HG02885 (cell line): Measurements from ENCODE around the gene SKIDA1.

Experiments
- ATAC-seq: cut with Tn5 transposase; IDR thresholded peaks from one replicate; pipeline ENCODE4 v1.9.1; 2021; ENCODE audit warnings: mild to moderate bottlenecking; ENCODE audit not compliant: unreplicated experiment, poor library complexity

The SKIDA1 gene

DNA sequence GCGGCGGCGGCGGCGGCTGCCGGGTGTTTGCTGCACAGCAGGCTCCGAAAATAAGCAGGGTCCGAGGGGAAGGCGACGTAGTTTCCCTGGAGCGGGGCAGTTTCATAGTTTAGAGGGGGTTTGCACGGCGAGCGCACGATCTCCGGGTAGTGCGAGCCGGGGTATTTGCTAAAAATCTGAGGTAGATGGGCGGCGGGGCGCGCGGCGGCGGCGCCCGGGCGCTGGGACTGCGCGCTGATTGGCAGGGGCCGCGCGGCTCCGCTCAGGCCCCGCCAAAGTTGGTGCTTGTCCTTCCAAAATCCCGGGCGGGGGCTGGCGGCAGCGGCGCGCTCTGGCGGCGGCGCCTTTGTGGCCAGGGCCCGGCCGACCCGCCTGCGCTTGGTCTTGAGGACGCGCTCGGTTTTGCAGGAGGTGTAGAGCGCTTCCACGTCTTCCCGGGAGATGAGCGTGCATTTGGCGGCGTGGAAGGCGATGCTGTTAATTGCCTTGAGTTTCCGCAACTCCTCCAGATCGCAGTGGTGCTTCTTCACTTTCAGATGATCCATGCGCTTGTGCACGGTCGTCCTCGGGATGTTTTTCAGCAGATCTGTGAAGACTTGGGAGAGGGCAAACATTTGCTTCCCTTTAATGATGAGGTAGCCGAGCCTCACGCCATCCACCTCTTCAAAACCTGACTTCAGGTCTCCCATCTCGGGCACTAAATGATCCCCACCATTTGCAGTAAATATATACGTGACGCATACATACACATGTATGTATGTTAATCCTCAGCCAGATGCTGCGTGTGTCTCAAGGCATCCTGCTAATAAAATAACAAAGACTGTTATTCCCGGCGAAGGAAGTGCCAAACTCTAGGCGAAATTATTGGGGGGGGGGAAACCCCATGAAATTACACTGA lies 8.1 kb downstream of the SKIDA1 start:
- ATAC-seq, result peak; percentile 73

DNA sequence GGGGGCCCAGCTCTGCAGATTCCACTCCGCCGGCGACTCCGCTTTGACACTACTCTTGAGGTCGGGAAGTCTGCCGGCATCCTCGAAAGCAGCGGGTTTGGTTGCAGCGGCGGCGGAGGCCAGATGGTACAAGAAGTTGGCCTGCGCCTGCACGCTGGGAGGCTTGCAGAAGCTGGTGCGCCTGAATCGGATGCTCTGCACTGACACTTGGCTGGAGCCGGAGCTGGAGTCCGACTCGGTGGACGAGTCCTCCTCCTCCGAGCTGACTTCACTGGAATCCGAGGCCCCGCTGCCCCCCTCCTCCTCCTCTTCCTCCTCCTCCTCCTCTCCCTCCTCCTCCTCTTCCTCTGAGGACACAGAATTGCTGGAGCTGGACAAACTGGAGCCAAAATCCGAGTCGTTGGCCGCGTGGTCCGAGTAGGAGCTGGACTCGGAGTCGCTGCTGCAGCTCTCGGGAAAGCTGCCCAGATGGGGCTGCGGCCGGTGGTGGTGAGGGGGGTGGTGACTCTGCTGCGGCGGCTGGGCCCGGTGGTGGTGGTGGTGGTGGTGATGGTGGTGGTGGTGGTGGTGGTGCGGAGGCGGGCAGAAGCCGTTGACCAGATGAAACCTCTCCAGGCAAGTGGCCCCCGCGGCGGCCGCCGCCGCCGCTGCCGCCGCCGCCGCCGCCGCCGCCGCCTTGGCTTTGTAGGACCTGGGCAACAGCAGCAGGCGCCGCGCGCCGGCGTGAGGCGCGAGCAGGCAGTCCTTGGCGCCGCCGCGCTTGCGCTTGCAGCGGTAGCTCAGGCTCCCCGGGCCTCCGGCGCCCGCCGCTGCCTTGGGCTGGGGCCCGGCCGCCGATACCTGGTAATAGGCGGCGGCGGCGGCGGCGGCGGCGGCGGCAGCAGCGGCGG lies 9.0 kb downstream of the SKIDA1 start:
- peak; percentile 78 for ATAC-seq

GRCh38 chr10:21515361-21516241 lies 9.9 kb downstream of the SKIDA1 start:
- no peak for ATAC-seq

- ATAC-seq, result no peak
These were observed 10.6 kb downstream of the SKIDA1 start for GRCh38 chr10:21514818-21515351.

- ATAC-seq, result no peak
These were observed 11.2 kb downstream of the SKIDA1 start for GRCh38 chr10:21514129-21514817.

DNA sequence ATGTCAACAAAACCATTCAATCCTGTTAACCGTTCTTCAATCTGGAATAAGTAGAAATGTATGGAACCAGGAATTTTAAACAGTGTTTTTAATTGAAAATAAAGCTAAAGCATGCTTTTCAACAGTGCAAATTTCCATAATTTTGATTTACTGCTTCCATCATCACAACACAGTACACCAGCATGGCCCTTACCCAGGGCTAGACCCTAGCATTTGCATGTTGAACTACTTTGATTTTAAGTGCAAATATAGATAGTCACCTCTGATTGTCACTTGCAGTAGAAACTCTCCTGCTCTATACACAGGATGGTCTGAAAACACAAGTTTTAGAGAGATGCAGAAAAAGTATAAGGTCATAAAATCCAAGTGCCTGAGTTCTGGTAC lies 12.1 kb downstream of the SKIDA1 start:
- ATAC-seq, result no peak

DNA sequence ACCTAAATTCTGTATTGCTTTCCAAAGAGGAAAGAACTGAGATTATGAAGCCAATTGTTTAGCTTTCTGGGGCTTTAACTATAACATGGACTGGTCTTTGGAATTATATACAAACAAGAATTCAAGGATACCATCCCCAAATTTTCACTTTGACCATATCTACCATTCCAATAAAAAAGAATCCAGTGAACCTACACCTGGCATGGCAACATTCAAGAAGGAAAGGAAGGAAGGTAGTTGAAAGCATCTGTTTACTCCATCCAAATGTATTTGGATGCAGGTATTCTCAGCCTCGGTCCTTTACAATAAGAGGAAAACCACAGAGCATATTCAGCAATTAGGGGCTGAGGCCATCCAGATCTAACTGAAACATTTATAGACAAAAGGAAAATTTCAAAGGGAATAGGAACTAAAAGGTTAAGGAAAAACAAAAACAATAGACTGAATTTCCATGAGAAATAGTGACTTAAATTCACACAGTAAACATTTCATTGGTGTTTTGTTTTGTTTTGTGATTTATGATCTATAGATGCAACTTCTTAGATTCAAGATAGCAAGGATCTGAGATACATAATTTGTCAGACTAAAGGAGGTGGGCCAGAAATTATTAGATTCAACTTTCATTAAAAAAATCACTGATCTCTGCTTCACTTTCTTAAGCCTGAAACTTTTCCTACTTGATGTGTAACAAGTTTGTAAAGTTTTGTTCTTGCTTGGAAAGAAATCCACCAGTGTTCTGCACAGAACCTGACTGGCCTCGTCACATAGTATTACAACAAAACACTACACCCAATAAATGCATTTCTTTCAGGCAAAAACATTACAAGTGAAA lies 12.7 kb downstream of the SKIDA1 start:
- no peak for ATAC-seq

DNA sequence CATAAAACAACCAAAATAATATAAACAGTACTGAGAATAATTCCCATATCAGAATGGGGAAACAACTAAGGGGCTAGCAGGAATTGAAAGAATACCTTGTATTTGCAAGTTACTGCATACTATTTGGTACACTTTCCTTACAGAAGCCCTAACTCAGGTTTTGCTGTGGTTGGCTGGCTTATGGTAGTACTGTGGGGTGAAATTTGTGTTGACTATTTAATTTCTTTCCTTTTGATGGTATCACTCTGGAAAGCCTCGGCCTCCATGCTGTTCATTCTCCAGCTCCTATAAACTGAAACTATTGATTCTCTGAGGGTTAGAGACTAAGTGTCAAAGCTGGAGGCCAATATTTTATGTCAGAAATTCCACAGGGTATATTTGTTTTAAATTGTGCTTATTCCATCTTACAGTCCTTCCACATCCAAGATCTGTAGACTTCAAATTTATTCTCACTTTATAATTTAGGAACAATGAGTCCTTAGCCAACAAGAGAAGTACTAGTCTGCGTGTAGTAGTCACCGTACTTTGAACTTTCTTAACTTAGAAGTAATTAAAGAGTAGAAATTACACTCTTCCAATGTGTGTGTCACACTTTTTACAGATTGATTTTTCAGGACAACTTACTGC lies 13.4 kb downstream of the SKIDA1 start:
- no peak for ATAC-seq

DNA sequence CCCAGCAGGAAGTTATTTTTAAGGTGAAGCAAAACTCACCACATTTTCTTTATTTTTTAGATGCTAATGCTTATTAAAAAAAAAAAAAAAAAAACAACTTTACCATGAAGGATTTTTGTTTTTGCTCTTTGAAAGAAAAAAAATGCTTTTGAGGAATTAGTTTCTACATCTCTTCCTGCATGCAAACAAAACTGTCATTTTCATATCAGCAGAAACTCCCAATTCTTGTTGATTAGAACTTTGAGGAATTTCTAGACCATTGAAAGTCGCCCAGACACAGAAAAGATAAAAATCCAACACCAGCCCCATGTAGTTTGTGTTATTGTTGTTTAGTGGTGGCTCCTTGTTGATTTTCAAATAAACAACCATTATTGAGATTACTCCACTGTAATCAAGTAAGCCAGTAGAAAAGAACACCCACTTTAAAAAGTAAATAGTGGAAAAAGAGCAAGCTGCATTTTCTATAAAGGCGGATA lies 14.3 kb downstream of the SKIDA1 start:
- no peak for ATAC-seq

GRCh38 chr10:21510241-21511094 lies 15.0 kb downstream of the SKIDA1 start:
- ATAC-seq, result no peak

DNA sequence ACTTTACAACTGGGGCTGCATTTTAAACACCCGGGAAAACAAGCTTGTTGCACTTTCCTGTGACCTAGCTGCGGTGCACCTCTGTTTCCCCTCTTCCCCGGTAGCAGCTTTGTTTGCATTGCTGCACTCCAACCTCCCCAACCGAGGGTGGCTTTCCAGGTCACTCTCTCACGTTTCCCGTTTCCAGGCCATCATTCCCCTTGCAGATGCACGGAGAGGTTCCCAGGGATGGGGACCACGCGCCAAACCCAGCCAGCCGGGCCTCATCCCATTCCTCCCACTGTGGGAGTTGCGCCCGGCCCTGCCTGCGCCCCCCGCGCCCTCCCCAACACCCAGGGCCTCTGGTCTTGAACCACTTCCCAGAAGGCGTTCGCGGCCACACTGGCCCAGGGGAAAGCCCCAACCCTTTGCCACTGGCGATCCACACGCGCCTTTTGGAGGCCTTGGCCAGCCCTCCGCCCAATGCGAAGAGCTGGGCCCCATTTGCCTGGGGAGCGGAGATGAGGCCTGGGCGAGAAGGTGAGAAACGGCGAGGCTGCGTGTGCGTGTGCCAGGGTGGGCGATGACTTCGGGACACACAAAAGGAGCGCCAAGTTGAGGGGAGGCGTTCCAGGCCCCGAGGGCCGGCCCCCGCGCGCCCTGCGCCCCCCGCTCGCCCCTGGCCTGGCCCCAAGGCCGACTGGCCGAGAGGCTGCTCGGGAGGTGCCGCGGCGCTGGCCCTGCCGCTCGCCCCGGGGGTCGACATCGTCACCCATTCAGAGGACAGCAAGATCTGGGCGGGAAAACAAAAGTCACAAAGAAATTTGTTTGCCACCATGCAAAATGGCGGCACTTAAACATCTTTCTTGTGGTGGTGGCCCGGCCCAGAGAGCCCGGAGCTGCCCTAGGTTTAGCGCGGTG lies 15.9 kb downstream of the SKIDA1 start:
- no peak for ATAC-seq

GRCh38 chr10:21508706-21509331 lies 16.7 kb downstream of the SKIDA1 start:
- ATAC-seq, result no peak

GRCh38 chr10:21507150-21507549 lies 18.3 kb downstream of the SKIDA1 start:
- ATAC-seq, result no peak

GRCh38 chr10:21506351-21506750 lies 19.1 kb downstream of the SKIDA1 start:
- ATAC-seq, result no peak

DNA sequence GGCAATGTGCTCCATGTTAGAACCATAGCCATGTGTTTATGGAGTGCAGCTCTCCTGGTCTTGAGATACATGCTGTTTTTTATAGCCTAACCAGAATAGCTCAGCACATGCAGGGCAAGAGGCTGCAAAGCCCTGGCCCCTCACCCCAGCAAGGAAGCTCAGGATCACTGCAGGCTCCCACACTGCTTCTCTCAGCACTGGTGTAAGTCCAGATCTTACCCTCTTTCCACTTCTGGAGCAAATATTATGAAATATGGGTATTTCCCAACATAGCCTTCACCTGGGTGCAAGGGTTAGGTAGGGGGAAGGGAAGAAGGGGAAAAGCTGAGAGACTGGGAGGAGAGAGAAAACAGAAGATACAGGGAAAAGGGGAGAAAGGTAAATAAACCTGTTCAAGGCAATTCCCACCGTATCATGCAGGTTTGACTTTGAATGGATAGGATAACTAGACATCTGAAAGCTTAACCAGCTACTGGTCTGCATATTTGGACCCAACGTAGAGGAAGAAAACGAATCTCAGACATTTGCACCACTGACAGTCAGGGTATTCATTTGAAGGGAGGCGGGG lies 19.7 kb downstream of the SKIDA1 start:
- ATAC-seq, result no peak
